OCI-LY3 (cell line): ENCODE measurements around the gene PIK3AP1.

Source experiments
- EZH2phosphoT487 ChIP-seq: fragments of 200-600 bp; shearing (Covaris generic); IDR thresholded peaks from 2 replicates; pipeline ENCODE4 v1.6.1; 2018; ENCODE audit warnings: antibody characterized with exemption, mixed run types, low read depth
- TF ChIP-seq, protein P1 (sequence below): fragments of 200-600, 300-600 bp; sonication (generic); IDR thresholded peaks from 2 replicates; pipeline ENCODE4 v1.5.1; 2014; ENCODE audit warnings: antibody characterized with exemption, low read length, low read depth

DNA sequence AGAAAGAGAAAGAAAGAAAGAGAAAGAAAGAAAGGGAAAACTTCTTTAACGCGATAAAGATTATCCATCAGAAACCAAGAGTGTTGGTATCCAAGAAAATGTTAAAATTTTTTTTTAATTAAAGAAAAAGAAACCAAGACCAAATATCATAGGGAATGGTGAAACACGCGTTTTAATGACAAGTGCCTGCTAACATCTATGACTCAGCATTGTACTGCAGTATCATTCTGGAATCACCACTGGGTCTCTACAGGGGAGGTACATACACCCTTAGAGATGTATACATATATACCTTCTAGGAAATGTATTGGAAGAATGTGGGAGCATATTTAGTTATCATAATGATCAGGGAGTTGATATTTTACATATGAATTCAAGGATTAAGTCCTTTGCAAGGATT lies 32.1 kb upstream of the PIK3AP1 start:
- TF ChIP-seq, protein P1, sequence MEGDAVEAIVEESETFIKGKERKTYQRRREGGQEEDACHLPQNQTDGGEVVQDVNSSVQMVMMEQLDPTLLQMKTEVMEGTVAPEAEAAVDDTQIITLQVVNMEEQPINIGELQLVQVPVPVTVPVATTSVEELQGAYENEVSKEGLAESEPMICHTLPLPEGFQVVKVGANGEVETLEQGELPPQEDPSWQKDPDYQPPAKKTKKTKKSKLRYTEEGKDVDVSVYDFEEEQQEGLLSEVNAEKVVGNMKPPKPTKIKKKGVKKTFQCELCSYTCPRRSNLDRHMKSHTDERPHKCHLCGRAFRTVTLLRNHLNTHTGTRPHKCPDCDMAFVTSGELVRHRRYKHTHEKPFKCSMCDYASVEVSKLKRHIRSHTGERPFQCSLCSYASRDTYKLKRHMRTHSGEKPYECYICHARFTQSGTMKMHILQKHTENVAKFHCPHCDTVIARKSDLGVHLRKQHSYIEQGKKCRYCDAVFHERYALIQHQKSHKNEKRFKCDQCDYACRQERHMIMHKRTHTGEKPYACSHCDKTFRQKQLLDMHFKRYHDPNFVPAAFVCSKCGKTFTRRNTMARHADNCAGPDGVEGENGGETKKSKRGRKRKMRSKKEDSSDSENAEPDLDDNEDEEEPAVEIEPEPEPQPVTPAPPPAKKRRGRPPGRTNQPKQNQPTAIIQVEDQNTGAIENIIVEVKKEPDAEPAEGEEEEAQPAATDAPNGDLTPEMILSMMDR = no peak
- no peak for TF ChIP-seq EZH2phosphoT487
